HepG2 (cell line): ENCODE data around the gene OS9. TPM values are rescaled to one million over a fixed set of nuclear protein-coding genes. Genes with fewer than 3 reads are reported as not detected.

Experiments
- ATAC-seq: fragments of 200-7000 bp; cut with Tn5 transposase; 3 replicates; pipeline ENCODE4 v1.9.1; 2020; ENCODE audit warnings: mild to moderate bottlenecking, moderate library complexity
- BruUV-seq: library from RNA; stranded (reverse); fragments of 400-500 nt; replicated peaks from 2 replicates; lab custom pipeline; 2021; lab: Mats Ljungman, UMichigan
- CTCF ChIA-PET: fragments of 300-600 bp; formaldehyde crosslinking; extraction: SDS; loops from one replicate; lab custom pipeline; 2021; ENCODE audit warnings: low total read pairs, inconsistent platforms, low intra/inter-chr PET ratio; lab: Yijun Ruan, JAX
- POLR2A ChIA-PET: fragments of 350-600 bp; sonication (Branson Sonifier 250); formaldehyde crosslinking; loops from one replicate; lab custom pipeline; 2020; ENCODE audit warnings: antibody characterized with exemption, inconsistent platforms; lab: Yijun Ruan, JAX
- DNase-seq: peaks from one replicate; pipeline ENCODE4 v3.0.0-alpha.2; 2015; ENCODE audit warnings: low spot score
- FAIRE-seq: peaks from 3 replicates; lab custom pipeline; 2011; peaks lifted over from hg19 to GRCh38; lab: Jason Lieb, UNC
- H2AFZ ChIP-seq: one replicate; pipeline ENCODE4 v1.6.1; 2011; ENCODE audit warnings: low read length, inconsistent platforms
- H3K27ac ChIP-seq: fragments of 300-600 bp; 3 replicates; pipeline ENCODE4 v1.8.0; 2011; ENCODE audit warnings: mixed run types, mild to moderate bottlenecking, mixed read lengths, low read length, inconsistent platforms; ENCODE audit not compliant: insufficient read depth; ENCODE audit errors: extremely low read length
- H3K27me3 ChIP-seq, 2 experiments: fragments of 200-600 bp in 1 of 2; 2 replicates in 1 of 2; 3 replicates in 1 of 2; pipeline versions ENCODE4 v1.6.0 to v1.8.0; 2011; ENCODE audit warnings: low read length in 2 of 2, mild to moderate bottlenecking in 2 of 2, moderate library complexity in 2 of 2, inconsistent platforms in 1 of 2; ENCODE audit not compliant: insufficient read depth in 2 of 2, control insufficient read depth in 1 of 2
- H3K36me3 ChIP-seq, 2 experiments: fragments of 200-600 bp in 1 of 2; replicated peaks in 1 of 2; 2 replicates in 1 of 2; 3 replicates in 1 of 2; pipeline versions ENCODE4 v1.5.1 to v1.8.0; 2011; ENCODE audit warnings: low read length in 2 of 2, inconsistent platforms in 1 of 2; ENCODE audit not compliant: insufficient read depth in 2 of 2, control insufficient read depth in 1 of 2
- H3K4me1 ChIP-seq: 2 replicates; pipeline ENCODE4 v1.5.1; 2012; ENCODE audit warnings: low read length, inconsistent platforms; ENCODE audit not compliant: insufficient read depth
- H3K4me2 ChIP-seq: 2 replicates; pipeline ENCODE4 v1.6.0; 2011; ENCODE audit warnings: low read depth, low read length, inconsistent platforms
- H3K4me3 ChIP-seq, 3 experiments: fragments of 200-600 bp in 1 of 3; sonication (generic), shearing (Covaris generic) in 1 of 3; replicated peaks in 1 of 3; 2 replicates each; pipeline ENCODE4 v1.5.1; 2011 to 2016; ENCODE audit warnings: low read length in 3 of 3, inconsistent platforms in 2 of 3, low read depth in 2 of 3, mild to moderate bottlenecking in 2 of 3, control low read depth in 1 of 3, mixed read lengths in 1 of 3; ENCODE audit not compliant: insufficient read depth in 1 of 3
- H3K79me2 ChIP-seq: one replicate; pipeline ENCODE4 v1.6.1; 2011; ENCODE audit warnings: low read length, inconsistent platforms; ENCODE audit not compliant: insufficient read depth
- H3K9ac ChIP-seq: 2 replicates; pipeline ENCODE4 v1.6.0; 2011; ENCODE audit warnings: mild to moderate bottlenecking, low read depth, low read length, inconsistent platforms; ENCODE audit not compliant: insufficient read depth
- H3K9me3 ChIP-seq: 2 replicates; pipeline ENCODE4 v1.5.1; 2012; ENCODE audit warnings: mild to moderate bottlenecking, low read length
- H4K20me1 ChIP-seq: 2 replicates; pipeline ENCODE4 v1.6.0; 2011; ENCODE audit warnings: inconsistent platforms, mild to moderate bottlenecking, low read length, moderate library complexity; ENCODE audit not compliant: insufficient read depth
- ASH2L ChIP-seq: fragments of 300-600, 200-600 bp; sonication (generic); IDR thresholded peaks from 2 replicates; pipeline ENCODE4 v1.7.0; 2017; ENCODE audit warnings: low read depth, mild to moderate bottlenecking, moderate library complexity, mixed read lengths, low read length; ENCODE audit not compliant: insufficient read length
- ERF ChIP-seq: IDR thresholded peaks from 2 replicates; pipeline ENCODE4 v1.6.1; 2018; ENCODE audit warnings: missing biosample characterization, missing genetic modification reagents
- HMG20A ChIP-seq: IDR thresholded peaks from 2 replicates; pipeline ENCODE4 v1.6.1; 2016; ENCODE audit warnings: borderline replicate concordance
- MYC ChIP-seq: sonication (generic); formaldehyde crosslinking; IDR thresholded peaks from 2 replicates; pipeline ENCODE4 v1.9.0; 2021; ENCODE audit warnings: missing genetic modification reagents, borderline replicate concordance
- NFE2 ChIP-seq: sonication (generic); formaldehyde crosslinking; IDR thresholded peaks from 2 replicates; pipeline ENCODE4 v1.4.0; 2020; ENCODE audit warnings: missing genetic modification reagents
- PHF8 ChIP-seq: sonication (generic); formaldehyde crosslinking; IDR thresholded peaks from 2 replicates; pipeline ENCODE4 v1.5.0; 2020; ENCODE audit warnings: missing genetic modification reagents
- RXRA ChIP-seq: sonication (generic); formaldehyde crosslinking; IDR thresholded peaks from 2 replicates; pipeline ENCODE4 v1.5.1; 2020; ENCODE audit warnings: missing genetic modification reagents
- ZBTB20 ChIP-seq: sonication (generic); formaldehyde crosslinking; IDR thresholded peaks from 2 replicates; pipeline ENCODE4 v1.8.1; 2023; ENCODE audit warnings: missing genetic modification reagents, low read depth, mild to moderate bottlenecking, borderline replicate concordance
- ZFP36L2 ChIP-seq: sonication (generic); formaldehyde crosslinking; IDR thresholded peaks from 2 replicates; pipeline ENCODE4 v1.4.0; 2020; ENCODE audit warnings: missing genetic modification reagents
- ZNF746 ChIP-seq: sonication (generic); formaldehyde crosslinking; IDR thresholded peaks from 2 replicates; pipeline ENCODE4 v1.8.0; 2022; ENCODE audit warnings: mild to moderate bottlenecking, missing genetic modification reagents
- ZNF75D ChIP-seq: sonication (generic); formaldehyde crosslinking; IDR thresholded peaks from 2 replicates; pipeline ENCODE4 v1.8.1; 2023; ENCODE audit warnings: missing genetic modification reagents, mild to moderate bottlenecking, borderline replicate concordance
- ZSCAN5A ChIP-seq: sonication (generic); formaldehyde crosslinking; IDR thresholded peaks from 2 replicates; pipeline ENCODE4 v1.8.0; 2022; ENCODE audit warnings: mild to moderate bottlenecking, missing genetic modification reagents, borderline replicate concordance
- WGBS: methylation state at CpG from one replicate; pipeline ENCODE4 v1.1.6; 2017; ENCODE audit warnings: low lambda C conversion rate; 5-methylcytosine and 5-hydroxymethylcytosine counted together
- in situ Hi-C: cut with HindIII; loops from 2 replicates; pipeline ENCODE4 v1.10.0; 2017; ENCODE audit warnings: low pct_unique_long_range_greater_than_20kb; ENCODE audit not compliant: extremely low pct_ligation_motif_present
- intact Hi-C: fragments of 100-400 bp; cut with micrococcal nuclease; formaldehyde crosslinking; loops from one replicate; pipeline ENCODE4 v1.10.0; 2022; ENCODE audit not compliant: unreplicated experiment
- polyA plus RNA-seq, 8 experiments: library from polyadenylated mRNA; depleted of rRNA in 3 of 8; stranded (reverse) in 7 of 8; unstranded in 1 of 8; fragments of >200 nt; fragmentation: Illumina TruSeq in 4 of 8; extraction: Trizol in 4 of 8; gene quantifications; 2 replicates each; pipeline versions ENCODE4 v1.2.1 to v1.2.3, GENCODE V29; 2011 to 2016; ENCODE audit warnings: low read depth in 4 of 8, missing spikeins in 1 of 8, mixed read lengths in 1 of 8; ENCODE audit not compliant: insufficient read depth in 1 of 8
- total RNA-seq, 5 experiments: library from RNA; depleted of rRNA; stranded (reverse); fragments of >200 nt; fragmentation: Illumina TruSeq; extraction: Trizol; gene quantifications; 2 replicates each; pipeline ENCODE4 v1.2.3, GENCODE V29; 2016; ENCODE audit warnings: low read depth in 1 of 5

The OS9 gene
- total and polyA plus RNA-seq, 2 of the 13 experiments (the other 11 are each of a cell fraction or from before 2014, with no cell fraction given), result 156 to 206 TPM

GRCh38 chr12:57733928-57734327, 40.0 kb downstream of the OS9 start:
- no peak for FAIRE-seq
- WGBS, result 60% methylated on average over 4 of the region's 6 CpGs
- no TSS peak for BruUV-seq

GRCh38 chr12:57734591-57734990, 40.7 kb downstream of the OS9 start:
- Histone ChIP-seq H3K27ac (no peak overlapping the region), H3K27me3 (peaks cover 14 to 64% of the 10 kb centered on the region in 2 experiments), H2AFZ (no peak overlapping the region), H3K9me3 (no peaks in the 10 kb centered on the region), H3K4me2 (0 out of 2 replicates have a peak overlapping the region, but pooled peaks have one; percentile 26), H4K20me1 (no peaks in the 10 kb centered on the region), H3K4me1 (peaks cover 42% of the 10 kb centered on the region), H3K4me3 (no peak overlapping the region), H3K36me3 (no peaks in the 10 kb centered on the region), H3K79me2 (no peaks in the 10 kb centered on the region), H3K9ac (no peak overlapping the region)
- POLR2A ChIA-PET, result interaction anchor here (0.6 to 3.3 kb wide), 7 partner anchors 9 to 214 kb away, joined by 3 to 29 read pairs (median 3); partner anchors contain the start of genes CDK4, DCTN2, DDIT3 and TSPAN31
- no TSS peak for BruUV-seq
- intact Hi-C loops, result no loop called here
- no peak for FAIRE-seq
- CTCF ChIA-PET, result interaction anchor here (1.8 kb wide), 1 partner anchor 9 kb away, joined by 6 read pairs; no protein-coding TSS in a partner anchor
- no peak for TF ChIP-seq NFE2 (CRISPR knock-in tag)
- no peak for TF ChIP-seq MYC
- no peak for TF ChIP-seq ZFP36L2
- TF ChIP-seq PHF8 (CRISPR knock-in tag), result no peak
- in situ Hi-C loops, result no loop called here
- ATAC-seq, result no peak
- DNase-seq, result no peak
- 57% methylated on average over 4 of the region's 4 CpGs for WGBS

More at GRCh38 chr12:57733928-57734327, 40.0 kb downstream of the OS9 start:
- H2AFZ ChIP-seq, result no peak overlapping the region
- POLR2A ChIA-PET, result interaction anchor here (0.6 to 3.3 kb wide), 3 partner anchors 8 to 112 kb away, joined by 3 to 29 read pairs (median 10); partner anchors contain the start of gene TSPAN31
- intact Hi-C loops, result no loop called here
- CTCF ChIA-PET, result no interaction called here
- TF ChIP-seq ZNF746 (CRISPR knock-in tag) (no peak), ERF (no peak), ZBTB20 (CRISPR knock-in tag) (no peak), ZSCAN5A (no peak), HMG20A (no peak), ASH2L (no peak), ZNF75D (CRISPR knock-in tag) (no peak), RXRA (CRISPR knock-in tag) (no peak)
- H3K36me3 ChIP-seq, result no peaks in the 10 kb centered on the region
- DNase-seq (no peak), ATAC-seq (no peak)
- peaks cover 36% of the 10 kb centered on the region for H3K4me1 ChIP-seq
- H3K79me2 ChIP-seq, result no peaks in the 10 kb centered on the region
- no peaks in the 10 kb centered on the region for H4K20me1 ChIP-seq
- H3K27me3 ChIP-seq, result peaks cover 11 to 63% of the 10 kb centered on the region in 2 experiments
- no peak overlapping the region for H3K4me3 ChIP-seq
- in situ Hi-C loops, result no loop called here
- no peak overlapping the region for H3K4me2 ChIP-seq
- H3K9me3 ChIP-seq, result no peaks in the 10 kb centered on the region
- no peak overlapping the region for H3K9ac ChIP-seq
- H3K27ac ChIP-seq, result no peak overlapping the region
